Erythroblast (primary cell): Measurements from ENCODE around the gene TNFRSF19.

Experiments used
- GATA1 ChIP-seq: IDR thresholded peaks from 2 replicates; pipeline ENCODE4 v1.6.1; 2011; ENCODE audit warnings: low read depth, mild to moderate bottlenecking, control low read depth, low read length, moderate library complexity
- POLR2A ChIP-seq: IDR thresholded peaks from 2 replicates; pipeline ENCODE4 v1.6.1; 2011; ENCODE audit warnings: mild to moderate bottlenecking, low read length

DNA sequence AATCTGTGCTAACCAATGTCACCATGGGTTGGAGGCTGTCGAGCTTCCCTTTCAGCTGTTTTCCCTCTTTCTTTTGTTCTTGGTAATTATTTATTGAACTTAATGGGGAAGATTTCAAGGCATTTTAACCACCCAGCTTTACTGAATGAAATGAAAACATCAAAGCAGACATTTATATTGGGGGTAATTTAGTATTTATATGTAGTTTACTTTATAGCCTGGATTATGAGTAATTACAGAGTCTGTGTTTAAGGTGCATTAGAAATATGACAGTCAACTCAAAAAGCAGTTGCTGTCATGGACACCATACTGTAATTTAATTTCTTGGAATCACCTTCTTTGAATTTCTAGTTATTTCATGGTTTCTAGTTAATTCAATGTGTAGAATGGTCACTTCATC, 42.0 kb downstream of the TNFRSF19 start:
- TF ChIP-seq POLR2A (no peak), GATA1 (no peak)
